ENCODE measurements around the gene TUBB3. TPM values are rescaled to one million over a fixed set of nuclear protein-coding genes. Genes with fewer than 3 reads are reported as not detected.
A peak's percentile ranks its signal among the peaks of the same experiment; 100 is the strongest.

The TUBB3 gene
- total RNA-seq, 2 experiments from 2014 or later: 0.27 to 1.2 TPM

GRCh38 chr16:89969741-89970410, 46.7 kb downstream of the TUBB3 start:
- H3K9me3 Mint-ChIP-seq: peaks cover 6% of the 10 kb centered on the region
- ATAC-seq (no peak), DNase-seq (no peak)
- ChIA-PET CTCF (no interaction called here), POLR2A (interaction anchor here (1.0 to 1.4 kb wide), 3 partner anchors 10 to 39 kb away, joined by 3 to 4 read pairs (median 4); no protein-coding TSS in a partner anchor)
- intact Hi-C loops (cut with micrococcal nuclease): no loop called here
- peaks cover 23% of the 10 kb centered on the region for H3K4me1 Mint-ChIP-seq (ENCODE audit: low read depth)
- no peak overlapping the region for H3K4me3 Mint-ChIP-seq
- H3K27ac Mint-ChIP-seq: no peak overlapping the region
- no peaks in the 10 kb centered on the region for H3K27me3 Mint-ChIP-seq
- H3K36me3 Mint-ChIP-seq (ENCODE audit: low read depth): peaks cover 22% of the 10 kb centered on the region
- no peak for TF ChIP-seq CTCF (IDR thresholded peaks at IDR 0.05)

- DNase-seq (no peak), ATAC-seq (peak; percentile 4)
- Mint-ChIP-seq H3K36me3 (ENCODE audit: low read depth) (peaks cover 22% of the 10 kb centered on the region), H3K9me3 (peaks cover 6% of the 10 kb centered on the region), H3K4me1 (ENCODE audit: low read depth) (peaks cover 24% of the 10 kb centered on the region), H3K27ac (peak overlapping the region; percentile 83), H3K27me3 (no peaks in the 10 kb centered on the region), H3K4me3 (peak overlapping the region; percentile 98)
- ChIA-PET POLR2A (interaction anchor here (0.6 to 2.6 kb wide), 4 partner anchors 10 to 52 kb away, joined by 3 to 8 read pairs (median 3); no protein-coding TSS in a partner anchor), CTCF (no interaction called here)
- TF ChIP-seq CTCF (IDR thresholded peaks at IDR 0.05): no peak
- intact Hi-C loops (cut with micrococcal nuclease): no loop called here
Observed at GRCh38 chr16:89971495-89972243, 48.5 kb downstream of the TUBB3 start.

GRCh38 chr16:89972244-89973234, 49.4 kb downstream of the TUBB3 start:
- H3K9me3 Mint-ChIP-seq: peaks cover 6% of the 10 kb centered on the region
- CTCF ChIA-PET: interaction anchor here (0.8 to 1.2 kb wide), 2 partner anchors 54 to 62 kb away, joined by 3 read pairs; partner anchors contain the start of gene MC1R
- POLR2A ChIA-PET: interaction anchor here (0.8 to 2.6 kb wide), 14 partner anchors 9 to 217 kb away, joined by 3 to 9 read pairs (median 3); partner anchors contain the start of gene TCF25
- peak overlapping the region; percentile 95 for H3K27ac Mint-ChIP-seq
- no peak for TF ChIP-seq CTCF (IDR thresholded peaks at IDR 0.05)
- no peaks in the 10 kb centered on the region for H3K27me3 Mint-ChIP-seq
- peak overlapping the region; percentile 98 for H3K4me3 Mint-ChIP-seq
- peaks cover 24% of the 10 kb centered on the region for H3K4me1 Mint-ChIP-seq (ENCODE audit: low read depth)
- H3K36me3 Mint-ChIP-seq (ENCODE audit: low read depth): peaks cover 26% of the 10 kb centered on the region
- ATAC-seq (peak; percentile 97), DNase-seq (peak; percentile 89)
- intact Hi-C loops (cut with micrococcal nuclease): no loop called here

GRCh38 chr16:89973235-89973634, 50.1 kb downstream of the TUBB3 start:
- no peak for DNase-seq
- intact Hi-C loops (cut with micrococcal nuclease): no loop called here
- Mint-ChIP-seq H3K9me3 (peaks cover 6% of the 10 kb centered on the region), H3K36me3 (ENCODE audit: low read depth) (peaks cover 26% of the 10 kb centered on the region), H3K27ac (peak overlapping the region; percentile 95), H3K27me3 (no peaks in the 10 kb centered on the region), H3K4me3 (peak overlapping the region; percentile 98), H3K4me1 (ENCODE audit: low read depth) (peaks cover 24% of the 10 kb centered on the region)
- TF ChIP-seq CTCF (IDR thresholded peaks at IDR 0.05): no peak
- ChIA-PET POLR2A (interaction anchor here (0.8 to 2.6 kb wide), 14 partner anchors 8 to 218 kb away, joined by 3 to 9 read pairs (median 3); partner anchors contain the start of gene TCF25), CTCF (interaction anchor here (0.8 to 1.2 kb wide), 2 partner anchors 55 to 63 kb away, joined by 3 read pairs; partner anchors contain the start of gene MC1R)
- no peak for ATAC-seq
